Bronchial epithelial cell (primary cell): ENCODE results near the gene ZNF880. TPM values are rescaled to one million over a fixed set of nuclear protein-coding genes. Genes with fewer than 3 reads are reported as not detected.

ENCODE experiments used
- DNase-seq: peaks from one replicate; pipeline ENCODE4 v3.0.0-alpha.2; 2010; ENCODE audit warnings: low read depth
- FAIRE-seq: peaks from 2 replicates; lab custom pipeline; 2011; peaks lifted over from hg19 to GRCh38; lab: Jason Lieb, UNC
- H3K27me3 ChIP-seq: 2 replicates; pipeline ENCODE4 v1.5.1; 2011; ENCODE audit warnings: low read length; ENCODE audit not compliant: control insufficient read depth, insufficient read depth
- H3K36me3 ChIP-seq: 2 replicates; pipeline ENCODE4 v1.5.1; 2011; ENCODE audit warnings: low read length; ENCODE audit not compliant: control insufficient read depth, insufficient read depth
- H3K4me3 ChIP-seq: 2 replicates; pipeline ENCODE4 v1.5.1; 2011; ENCODE audit warnings: mild to moderate bottlenecking, low read depth, low read length, control low read depth
- total RNA-seq: library from RNA; depleted of rRNA; stranded (reverse); fragments of >200 nt; gene quantifications from 2 replicates; pipeline ENCODE4 v1.2.1, GENCODE V29; 2014
- TF ChIP-seq, protein P1 (sequence below): IDR thresholded peaks from 2 replicates; pipeline ENCODE4 v1.5.1; 2011; ENCODE audit warnings: mild to moderate bottlenecking, moderate library complexity, low read length, control low read depth, inconsistent platforms; ENCODE audit not compliant: insufficient read depth, severe bottlenecking

The ZNF880 gene
- total RNA-seq = 22.1 and 24.0 TPM in 2 replicates

DNA sequence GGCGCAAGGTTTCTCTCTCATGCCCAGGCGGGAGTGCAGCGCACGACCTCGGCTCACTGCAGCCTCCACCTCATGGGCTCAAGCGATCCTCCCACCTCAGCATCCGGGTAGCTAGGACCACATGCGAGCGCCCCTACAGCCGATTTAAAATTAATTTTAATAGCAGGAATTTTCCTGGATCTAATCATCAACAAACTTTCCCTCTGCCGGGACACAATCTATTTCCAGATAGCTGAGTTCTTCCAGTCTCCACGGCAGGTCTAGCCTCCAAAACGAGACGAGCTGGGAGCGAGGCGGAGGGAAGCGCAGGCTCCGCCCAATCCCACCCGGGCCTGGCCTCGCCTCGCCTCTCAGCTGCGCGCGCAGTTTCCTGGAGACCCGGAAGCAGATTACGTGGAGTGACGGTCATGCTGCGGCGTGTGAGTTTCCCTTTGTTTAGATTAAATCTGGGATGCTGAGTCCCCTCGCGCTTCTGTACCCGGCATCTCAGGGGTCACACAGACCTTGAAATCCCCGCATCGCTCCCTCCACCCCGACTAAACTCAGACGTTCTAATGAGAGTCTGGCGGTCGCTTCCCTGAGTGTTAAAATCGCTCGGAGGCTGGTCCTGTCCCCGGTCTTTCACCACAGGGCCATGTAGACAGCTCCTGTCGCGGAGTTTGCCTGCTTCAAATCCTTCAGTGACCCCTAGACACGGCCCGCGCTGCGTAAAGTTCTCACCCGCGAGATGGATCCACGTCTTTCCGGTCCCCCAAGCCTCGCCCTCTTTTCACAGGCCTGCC, at the start of gene ZNF880:
TSS of gene ZNF880 (plus strand) at position 365 of the 782 bp plus-strand sequence. CDS start at position 408, 43 bp downstream.
- FAIRE-seq (peak; percentile 43), DNase-seq (peak; percentile 69)
- H3K4me3 ChIP-seq = peak within 1 kb of the TSS; percentile 70
- TF ChIP-seq, protein P1, sequence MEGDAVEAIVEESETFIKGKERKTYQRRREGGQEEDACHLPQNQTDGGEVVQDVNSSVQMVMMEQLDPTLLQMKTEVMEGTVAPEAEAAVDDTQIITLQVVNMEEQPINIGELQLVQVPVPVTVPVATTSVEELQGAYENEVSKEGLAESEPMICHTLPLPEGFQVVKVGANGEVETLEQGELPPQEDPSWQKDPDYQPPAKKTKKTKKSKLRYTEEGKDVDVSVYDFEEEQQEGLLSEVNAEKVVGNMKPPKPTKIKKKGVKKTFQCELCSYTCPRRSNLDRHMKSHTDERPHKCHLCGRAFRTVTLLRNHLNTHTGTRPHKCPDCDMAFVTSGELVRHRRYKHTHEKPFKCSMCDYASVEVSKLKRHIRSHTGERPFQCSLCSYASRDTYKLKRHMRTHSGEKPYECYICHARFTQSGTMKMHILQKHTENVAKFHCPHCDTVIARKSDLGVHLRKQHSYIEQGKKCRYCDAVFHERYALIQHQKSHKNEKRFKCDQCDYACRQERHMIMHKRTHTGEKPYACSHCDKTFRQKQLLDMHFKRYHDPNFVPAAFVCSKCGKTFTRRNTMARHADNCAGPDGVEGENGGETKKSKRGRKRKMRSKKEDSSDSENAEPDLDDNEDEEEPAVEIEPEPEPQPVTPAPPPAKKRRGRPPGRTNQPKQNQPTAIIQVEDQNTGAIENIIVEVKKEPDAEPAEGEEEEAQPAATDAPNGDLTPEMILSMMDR = no peak
- H3K36me3 ChIP-seq = peaks cover 4% of the 10 kb centered on the region
- H3K27me3 ChIP-seq = no peaks in the 10 kb centered on the region

DNA sequence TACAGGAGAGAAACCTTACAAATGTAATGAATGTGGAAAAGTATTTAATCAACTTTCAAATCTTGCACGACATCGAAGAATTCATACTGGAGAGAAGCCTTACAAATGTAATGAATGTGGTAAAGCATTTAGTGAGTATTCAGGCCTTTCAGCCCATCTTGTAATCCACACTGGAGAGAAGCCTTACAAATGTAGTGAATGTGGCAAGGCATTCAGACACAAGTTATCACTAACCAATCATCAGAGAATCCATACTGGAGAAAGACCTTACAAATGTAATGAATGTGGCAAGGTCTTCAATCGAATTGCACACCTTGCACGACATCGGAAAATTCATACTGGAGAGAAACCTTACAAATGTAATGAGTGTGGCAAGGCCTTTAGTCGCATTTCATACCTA, 47.3 kb upstream of the ZNF880 start:
- no peak for FAIRE-seq
- no peak for DNase-seq
- no peak overlapping the region for H3K4me3 ChIP-seq
- TF ChIP-seq, protein P1 = no peak
- H3K36me3 ChIP-seq = peaks cover 1% of the 10 kb centered on the region
- no peaks in the 10 kb centered on the region for H3K27me3 ChIP-seq

DNA sequence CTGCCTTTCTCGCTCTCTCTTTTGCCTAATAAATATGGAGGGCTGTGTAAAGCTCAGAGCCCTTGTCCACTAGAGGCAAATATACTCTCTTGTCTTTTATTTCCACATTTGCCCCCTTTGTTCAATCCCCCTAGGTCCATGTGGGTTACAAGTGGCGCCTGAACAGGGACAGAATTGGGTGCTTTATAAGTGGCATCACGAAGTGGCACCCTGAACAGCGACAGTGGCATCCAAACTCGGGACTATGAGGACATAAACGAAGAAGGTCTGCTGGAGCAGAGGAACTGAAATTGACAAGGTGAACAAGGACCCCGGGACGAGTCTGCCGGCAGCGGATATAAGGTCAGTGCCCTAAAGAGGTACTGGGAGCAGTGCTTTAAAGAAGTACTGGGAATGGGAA, 38.0 kb upstream of the ZNF880 start:
- DNase-seq = no peak
- no peak for FAIRE-seq
- H3K27me3 ChIP-seq = no peaks in the 10 kb centered on the region
- TF ChIP-seq, protein P1 = no peak
- no peaks in the 10 kb centered on the region for H3K36me3 ChIP-seq
- no peak overlapping the region for H3K4me3 ChIP-seq

DNA sequence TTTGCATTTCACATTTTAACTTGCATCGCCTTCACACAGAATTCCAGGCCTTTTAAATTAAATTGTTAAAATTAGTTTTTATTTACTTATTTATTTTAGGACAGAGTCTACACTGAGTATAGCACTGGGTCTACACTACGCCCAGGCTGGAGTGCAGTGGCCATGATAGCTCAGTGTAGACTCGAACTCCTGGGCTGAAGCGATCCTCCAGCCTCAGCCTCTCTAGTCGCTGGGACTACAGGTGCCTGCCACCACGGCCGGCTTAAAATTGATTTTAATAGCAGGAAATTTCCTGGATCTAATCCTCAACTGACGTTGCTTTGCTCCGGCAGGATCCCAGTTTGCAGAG, 34.0 kb upstream of the ZNF880 start:
- TF ChIP-seq, protein P1 = no peak
- H3K36me3 ChIP-seq = no peaks in the 10 kb centered on the region
- H3K27me3 ChIP-seq = no peaks in the 10 kb centered on the region
- peak overlapping the region; percentile 78 for H3K4me3 ChIP-seq
- DNase-seq (no peak), FAIRE-seq (no peak)

DNA sequence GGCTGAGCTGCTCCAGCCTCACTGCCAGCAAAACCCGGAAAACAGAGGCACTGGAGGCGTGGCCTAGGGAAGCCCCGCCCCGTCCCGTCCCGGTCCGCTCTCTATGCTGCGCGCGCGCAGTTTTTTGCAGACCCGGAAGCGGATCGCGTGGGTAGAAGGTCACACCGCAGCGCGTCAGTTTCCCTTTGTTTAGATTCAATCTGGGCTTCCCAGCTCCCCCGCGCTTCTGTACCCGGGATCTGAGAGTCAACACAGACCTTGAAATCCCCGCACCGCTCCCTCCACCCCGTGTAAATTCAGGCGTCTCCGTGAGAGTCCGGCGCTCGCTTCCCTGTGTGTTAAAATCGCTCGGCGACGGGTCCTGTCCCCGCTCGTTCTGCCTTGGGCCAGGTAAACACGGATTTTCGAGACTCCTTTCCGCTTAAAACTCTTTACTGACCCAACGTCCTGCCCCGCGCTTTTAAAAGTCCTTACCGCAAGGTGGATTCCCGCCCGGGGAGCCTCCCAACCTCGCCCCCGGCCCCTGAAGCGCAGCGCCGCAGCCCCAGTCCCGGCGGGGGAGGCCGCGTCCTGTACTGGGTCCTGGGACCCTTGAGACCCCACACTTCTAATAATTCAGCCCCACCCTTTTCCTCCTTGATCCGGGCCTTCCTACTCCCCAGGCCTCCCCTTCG, 33.5 kb upstream of the ZNF880 start, which contains the start of gene ZNF610:
TSS of gene ZNF610 (plus strand) at position 127 of the 674 bp plus-strand sequence. CDS start 12,930 bp downstream, outside the sequence.
- DNase-seq = peak; percentile 50
- peak within 1 kb of the TSS; percentile 78 for H3K4me3 ChIP-seq
- no peak for FAIRE-seq
- H3K36me3 ChIP-seq = no peaks in the 10 kb centered on the region
- TF ChIP-seq, protein P1 = no peak
- no peaks in the 10 kb centered on the region for H3K27me3 ChIP-seq
